OCI-LY1 (cell line): Measurements from ENCODE around the gene KRTAP19-3.

Experiments
- H2AFZ ChIP-seq: fragments of 200-600 bp; sonication (generic), shearing (Covaris generic); 2 replicates; pipeline ENCODE4 v1.6.0; 2014; ENCODE audit warnings: antibody characterized with exemption, mild to moderate bottlenecking, low read length
- H3F3A ChIP-seq: fragments of 200-600 bp; sonication (generic), shearing (Covaris generic); 2 replicates; pipeline ENCODE4 v1.6.0; 2014; ENCODE audit warnings: mild to moderate bottlenecking, antibody characterized with exemption, low read length, moderate library complexity; ENCODE audit not compliant: insufficient read depth
- H3K27ac ChIP-seq: fragments of 200-600 bp; sonication (generic); 2 replicates; pipeline ENCODE4 v1.5.1; 2014; ENCODE audit warnings: low read length, mixed run types, mild to moderate bottlenecking, low read depth; ENCODE audit not compliant: poor library complexity, severe bottlenecking
- H3K27me3 ChIP-seq: fragments of 200-600 bp; sonication (generic); 2 replicates; pipeline ENCODE4 v1.6.0; 2014; ENCODE audit warnings: antibody characterized with exemption, mild to moderate bottlenecking, low read length, moderate library complexity; ENCODE audit not compliant: insufficient read depth
- H3K36me3 ChIP-seq: fragments of 200-600 bp; sonication (generic); 2 replicates; pipeline ENCODE4 v1.6.1; 2014; ENCODE audit warnings: mild to moderate bottlenecking, antibody characterized with exemption, low read length, moderate library complexity, mixed read lengths; ENCODE audit not compliant: insufficient read depth
- H3K4me1 ChIP-seq: fragments of 200-600 bp; sonication (generic); 2 replicates; pipeline ENCODE4 v1.5.1; 2014; ENCODE audit warnings: mild to moderate bottlenecking, low read length, moderate library complexity; ENCODE audit not compliant: insufficient read depth, severe bottlenecking
- H3K4me2 ChIP-seq: fragments of 200-600 bp; sonication (generic), shearing (Covaris generic); 2 replicates; pipeline ENCODE4 v1.6.1; 2014; ENCODE audit warnings: low read length
- H3K4me3 ChIP-seq: fragments of 200-600 bp; sonication (generic); 2 replicates; pipeline ENCODE4 v1.5.1; 2014; ENCODE audit warnings: low read length, low read depth, mild to moderate bottlenecking, mixed read lengths; ENCODE audit not compliant: poor library complexity, severe bottlenecking
- H3K79me2 ChIP-seq: fragments of 200-600 bp; shearing (Covaris generic); 2 replicates; pipeline ENCODE4 v1.6.1; 2016; ENCODE audit warnings: mixed run types, low read length, mixed read lengths; ENCODE audit not compliant: insufficient read depth
- H3K9ac ChIP-seq: fragments of 200-600 bp; sonication (generic), shearing (Covaris generic); 2 replicates; pipeline ENCODE4 v1.6.1; 2014; ENCODE audit warnings: mild to moderate bottlenecking, low read length, mixed read lengths
- H3K9me2 ChIP-seq: fragments of 200-600 bp; sonication (generic), shearing (Covaris generic); 2 replicates; pipeline ENCODE4 v1.6.1; 2014; ENCODE audit warnings: low read depth, mild to moderate bottlenecking, low read length, mixed read lengths
- H3K9me3 ChIP-seq: fragments of 200-600 bp; shearing (Covaris generic); 2 replicates; pipeline ENCODE4 v1.6.1; 2014; ENCODE audit warnings: low read length, mixed read lengths
- H4K20me1 ChIP-seq: fragments of 200-600 bp; sonication (generic), shearing (Covaris generic); 2 replicates; pipeline ENCODE4 v1.6.0; 2016; ENCODE audit warnings: mild to moderate bottlenecking, low read length; ENCODE audit not compliant: insufficient read depth
- CTCF ChIP-seq: fragments of 200-600 bp; sonication (generic), shearing (Covaris generic); IDR thresholded peaks from 2 replicates; pipeline ENCODE4 v1.5.1; 2017; ENCODE audit warnings: mild to moderate bottlenecking, antibody characterized with exemption, low read length, moderate library complexity, mixed read lengths
- EZH2 ChIP-seq: fragments of 200-600 bp; sonication (generic), shearing (Covaris generic); IDR thresholded peaks from 2 replicates; pipeline ENCODE4 v1.8.0; 2017; ENCODE audit warnings: borderline replicate concordance, mixed run types, mild to moderate bottlenecking, antibody characterized with exemption, low read length, moderate library complexity, mixed read lengths

The KRTAP19-3 gene

GRCh38 chr21:30468900-30469714, 22.7 kb downstream of the KRTAP19-3 start:
- no peak overlapping the region for H3K4me3 ChIP-seq
- H3K4me2 ChIP-seq: no peak overlapping the region
- H3K9me2 ChIP-seq: no peaks in the 10 kb centered on the region
- TF ChIP-seq EZH2: no peak
- TF ChIP-seq CTCF: no peak
- no peaks in the 10 kb centered on the region for H3K27me3 ChIP-seq
- no peaks in the 10 kb centered on the region for H3K9me3 ChIP-seq
- H3K4me1 ChIP-seq: no peaks in the 10 kb centered on the region
- H3K36me3 ChIP-seq: no peaks in the 10 kb centered on the region
- H3F3A ChIP-seq: no peaks in the 10 kb centered on the region
- no peak overlapping the region for H2AFZ ChIP-seq
- H4K20me1 ChIP-seq: no peaks in the 10 kb centered on the region
- H3K27ac ChIP-seq: no peak overlapping the region
- no peak overlapping the region for H3K9ac ChIP-seq
- H3K79me2 ChIP-seq: no peaks in the 10 kb centered on the region

GRCh38 chr21:30463713-30464112, 28.1 kb downstream of the KRTAP19-3 start:
- H3K4me1 ChIP-seq: no peaks in the 10 kb centered on the region
- H4K20me1 ChIP-seq: no peaks in the 10 kb centered on the region
- no peaks in the 10 kb centered on the region for H3F3A ChIP-seq
- TF ChIP-seq CTCF: peak; percentile 75
- TF ChIP-seq EZH2: no peak
- H3K9me3 ChIP-seq: no peaks in the 10 kb centered on the region
- H3K79me2 ChIP-seq: no peaks in the 10 kb centered on the region
- H3K27ac ChIP-seq: no peak overlapping the region
- H2AFZ ChIP-seq: no peak overlapping the region
- no peaks in the 10 kb centered on the region for H3K27me3 ChIP-seq
- H3K9me2 ChIP-seq: no peaks in the 10 kb centered on the region
- no peak overlapping the region for H3K4me3 ChIP-seq
- no peaks in the 10 kb centered on the region for H3K36me3 ChIP-seq
- no peak overlapping the region for H3K9ac ChIP-seq
- H3K4me2 ChIP-seq: no peak overlapping the region

GRCh38 chr21:30448514-30448913, 43.3 kb downstream of the KRTAP19-3 start:
- H3K9me3 ChIP-seq: no peaks in the 10 kb centered on the region
- H3K36me3 ChIP-seq: no peaks in the 10 kb centered on the region
- TF ChIP-seq CTCF: no peak
- no peak for TF ChIP-seq EZH2
- H3K27me3 ChIP-seq: 0 out of 2 replicates have a peak, but pooled peaks cover 3% of the 10 kb centered on the region
- H3F3A ChIP-seq: no peaks in the 10 kb centered on the region
- H4K20me1 ChIP-seq: no peaks in the 10 kb centered on the region
- no peak overlapping the region for H3K4me2 ChIP-seq
- no peak overlapping the region for H2AFZ ChIP-seq
- no peaks in the 10 kb centered on the region for H3K4me1 ChIP-seq
- H3K79me2 ChIP-seq: no peaks in the 10 kb centered on the region
- no peak overlapping the region for H3K4me3 ChIP-seq
- no peak overlapping the region for H3K9ac ChIP-seq
- no peaks in the 10 kb centered on the region for H3K9me2 ChIP-seq
- H3K27ac ChIP-seq: no peak overlapping the region
